Stimulated activated CD4-positive, alpha-beta T cell treated with anti-CD3 and anti-CD28 coated beads, Interleukin-15, amount 100 ng/mL, for 1 hour (primary cell): ENCODE measurements around the gene MYO1A.
A peak's percentile ranks its signal among the peaks of the same experiment; 100 is the strongest.
"Not testable (repeated sequence)": the region's sequence is repeated elsewhere in the genome, so short reads cannot be mapped to it uniquely, and the experiment has no call there.

Source experiments
- DNase-seq, 2 donors: peaks; one replicate each; pipeline ENCODE4 v3.0.0-alpha.2; 2020; ENCODE audit warnings: low read depth in 1 of 2, low spot score in 1 of 2

The MYO1A gene

GRCh38 chr12:57087691-57088353 is 37.9 kb upstream of the MYO1A start:
- peak; percentile 48 to 74 for DNase-seq

- peak; percentile 85 to 93 for DNase-seq
Observed at GRCh38 chr12:57087010-57087690, 37.2 kb upstream of the MYO1A start.

- no peak for DNase-seq
Observed at GRCh38 chr12:57086493-57087009, 36.6 kb upstream of the MYO1A start.

GRCh38 chr12:57085999-57086492 is 36.1 kb upstream of the MYO1A start:
- DNase-seq, result no peak

GRCh38 chr12:57080855-57081254 is 30.9 kb upstream of the MYO1A start:
- no peak for DNase-seq

- DNase-seq, result no peak
Observed at GRCh38 chr12:57079821-57080220, 29.9 kb upstream of the MYO1A start.

GRCh38 chr12:57078519-57079404 is 28.8 kb upstream of the MYO1A start, which contains the start of gene NEMP1:
Gene NEMP1 (minus strand): TSS chr12:57078791. CDS start chr12:57078745, 46 bp downstream.
- DNase-seq, result peak; percentile 75 to 90

- DNase-seq, result not testable (repeated sequence)
Observed at GRCh38 chr12:57073566-57074450, 23.9 kb upstream of the MYO1A start.

GRCh38 chr12:57072661-57073060 is 22.7 kb upstream of the MYO1A start:
- DNase-seq, result no peak

GRCh38 chr12:57069523-57069922 is 19.6 kb upstream of the MYO1A start:
- DNase-seq, result no peak

GRCh38 chr12:57066245-57066644 is 16.3 kb upstream of the MYO1A start:
- no peak for DNase-seq

- no peak for DNase-seq
Observed at GRCh38 chr12:57063991-57064685, 14.2 kb upstream of the MYO1A start.

GRCh38 chr12:57058454-57058853 is 8.5 kb upstream of the MYO1A start:
- DNase-seq, result no peak

- DNase-seq, result no peak
Observed at GRCh38 chr12:57057067-57057751, 7.3 kb upstream of the MYO1A start.

- DNase-seq, result no peak
Observed at GRCh38 chr12:57055824-57056223, 5.9 kb upstream of the MYO1A start.

GRCh38 chr12:57053901-57054300 is 4.0 kb upstream of the MYO1A start:
- not testable (repeated sequence) for DNase-seq

GRCh38 chr12:57053146-57053545 is 3.2 kb upstream of the MYO1A start:
- DNase-seq, result not testable (repeated sequence)

GRCh38 chr12:57051011-57051410 is 1.1 kb upstream of the MYO1A start:
- no peak for DNase-seq

GRCh38 chr12:57049119-57049446 is 846 bp downstream of the MYO1A start:
- no peak for DNase-seq
